HepG2 (cell line): ENCODE data around the gene NUDT17. TPM values are rescaled to one million over a fixed set of nuclear protein-coding genes. Genes with fewer than 3 reads are reported as not detected.

Experiments
- ATAC-seq: fragments of 200-7000 bp; cut with Tn5 transposase; 3 replicates; pipeline ENCODE4 v1.9.1; 2020; ENCODE audit warnings: mild to moderate bottlenecking, moderate library complexity
- BruUV-seq: library from RNA; stranded (reverse); fragments of 400-500 nt; replicated peaks from 2 replicates; lab custom pipeline; 2021; lab: Mats Ljungman, UMichigan
- CTCF ChIA-PET: fragments of 300-600 bp; formaldehyde crosslinking; extraction: SDS; loops from one replicate; lab custom pipeline; 2021; ENCODE audit warnings: low total read pairs, inconsistent platforms, low intra/inter-chr PET ratio; lab: Yijun Ruan, JAX
- POLR2A ChIA-PET: fragments of 350-600 bp; sonication (Branson Sonifier 250); formaldehyde crosslinking; loops from one replicate; lab custom pipeline; 2020; ENCODE audit warnings: antibody characterized with exemption, inconsistent platforms; lab: Yijun Ruan, JAX
- DNase-seq: peaks from one replicate; pipeline ENCODE4 v3.0.0-alpha.2; 2015; ENCODE audit warnings: low spot score
- FAIRE-seq: peaks from 3 replicates; lab custom pipeline; 2011; peaks lifted over from hg19 to GRCh38; lab: Jason Lieb, UNC
- H2AFZ ChIP-seq: one replicate; pipeline ENCODE4 v1.6.1; 2011; ENCODE audit warnings: low read length, inconsistent platforms
- H3K27ac ChIP-seq: fragments of 300-600 bp; 3 replicates; pipeline ENCODE4 v1.8.0; 2011; ENCODE audit warnings: mixed run types, mild to moderate bottlenecking, mixed read lengths, low read length, inconsistent platforms; ENCODE audit not compliant: insufficient read depth; ENCODE audit errors: extremely low read length
- H3K27me3 ChIP-seq, 2 experiments: fragments of 200-600 bp in 1 of 2; 2 replicates in 1 of 2; 3 replicates in 1 of 2; pipeline versions ENCODE4 v1.6.0 to v1.8.0; 2011; ENCODE audit warnings: low read length in 2 of 2, mild to moderate bottlenecking in 2 of 2, moderate library complexity in 2 of 2, inconsistent platforms in 1 of 2; ENCODE audit not compliant: insufficient read depth in 2 of 2, control insufficient read depth in 1 of 2
- H3K36me3 ChIP-seq, 2 experiments: fragments of 200-600 bp in 1 of 2; replicated peaks in 1 of 2; 2 replicates in 1 of 2; 3 replicates in 1 of 2; pipeline versions ENCODE4 v1.5.1 to v1.8.0; 2011; ENCODE audit warnings: low read length in 2 of 2, inconsistent platforms in 1 of 2; ENCODE audit not compliant: insufficient read depth in 2 of 2, control insufficient read depth in 1 of 2
- H3K4me1 ChIP-seq: 2 replicates; pipeline ENCODE4 v1.5.1; 2012; ENCODE audit warnings: low read length, inconsistent platforms; ENCODE audit not compliant: insufficient read depth
- H3K4me2 ChIP-seq: 2 replicates; pipeline ENCODE4 v1.6.0; 2011; ENCODE audit warnings: low read depth, low read length, inconsistent platforms
- H3K4me3 ChIP-seq, 3 experiments: fragments of 200-600 bp in 1 of 3; sonication (generic), shearing (Covaris generic) in 1 of 3; replicated peaks in 1 of 3; 2 replicates each; pipeline ENCODE4 v1.5.1; 2011 to 2016; ENCODE audit warnings: low read length in 3 of 3, inconsistent platforms in 2 of 3, low read depth in 2 of 3, mild to moderate bottlenecking in 2 of 3, control low read depth in 1 of 3, mixed read lengths in 1 of 3; ENCODE audit not compliant: insufficient read depth in 1 of 3
- H3K79me2 ChIP-seq: one replicate; pipeline ENCODE4 v1.6.1; 2011; ENCODE audit warnings: low read length, inconsistent platforms; ENCODE audit not compliant: insufficient read depth
- H3K9ac ChIP-seq: 2 replicates; pipeline ENCODE4 v1.6.0; 2011; ENCODE audit warnings: mild to moderate bottlenecking, low read depth, low read length, inconsistent platforms; ENCODE audit not compliant: insufficient read depth
- H3K9me3 ChIP-seq: 2 replicates; pipeline ENCODE4 v1.5.1; 2012; ENCODE audit warnings: mild to moderate bottlenecking, low read length
- H4K20me1 ChIP-seq: 2 replicates; pipeline ENCODE4 v1.6.0; 2011; ENCODE audit warnings: inconsistent platforms, mild to moderate bottlenecking, low read length, moderate library complexity; ENCODE audit not compliant: insufficient read depth
- BHLHE40 ChIP-seq: IDR thresholded peaks from 2 replicates; pipeline ENCODE4 v1.6.1; 2011; ENCODE audit warnings: low read length, improper control_type of control experiment
- CEBPB ChIP-seq: IDR thresholded peaks from 2 replicates; pipeline ENCODE4 v1.6.1; 2011; ENCODE audit warnings: low read depth, low read length, improper control_type of control experiment, borderline replicate concordance
- CEBPG ChIP-seq: IDR thresholded peaks from 2 replicates; pipeline ENCODE4 v1.6.1; 2016
- HDAC2 ChIP-seq: sonication (generic); formaldehyde crosslinking; IDR thresholded peaks from 2 replicates; pipeline ENCODE4 v1.4.0; 2020; ENCODE audit warnings: missing genetic modification reagents
- HHEX ChIP-seq: IDR thresholded peaks from 2 replicates; pipeline ENCODE4 v1.6.1; 2016; ENCODE audit warnings: control low read depth
- HNRNPH1 ChIP-seq: fragments of 200-400 bp; formaldehyde crosslinking; optimal IDR thresholded peaks from 2 replicates; pipeline ENCODE3; 2017; ENCODE audit warnings: mild to moderate bottlenecking, low read depth, low read length
- NFRKB ChIP-seq: fragments of 450-650 bp; IDR thresholded peaks from 2 replicates; pipeline ENCODE4 v1.6.1; 2017
- ZNF382 ChIP-seq: sonication (generic); formaldehyde crosslinking; IDR thresholded peaks from 2 replicates; pipeline ENCODE4 v1.5.0; 2020; ENCODE audit warnings: missing genetic modification reagents, mild to moderate bottlenecking, borderline replicate concordance
- ZNF605 ChIP-seq: sonication (generic); formaldehyde crosslinking; IDR thresholded peaks from 2 replicates; pipeline ENCODE4 v1.8.0; 2022; ENCODE audit warnings: mild to moderate bottlenecking, missing genetic modification reagents
- ZNF678 ChIP-seq: sonication (generic); formaldehyde crosslinking; IDR thresholded peaks from 2 replicates; pipeline ENCODE4 v1.4.0; 2020; ENCODE audit warnings: mild to moderate bottlenecking, missing genetic modification reagents
- ZNF83 ChIP-seq: sonication (generic); formaldehyde crosslinking; IDR thresholded peaks from 2 replicates; pipeline ENCODE4 v1.4.0; 2020; ENCODE audit warnings: missing genetic modification reagents, mild to moderate bottlenecking, borderline replicate concordance
- ZSCAN12 ChIP-seq: sonication (generic); formaldehyde crosslinking; IDR thresholded peaks from 2 replicates; pipeline ENCODE4 v1.9.0; 2021; ENCODE audit warnings: mild to moderate bottlenecking, missing genetic modification reagents
- WGBS: methylation state at CpG from one replicate; pipeline ENCODE4 v1.1.6; 2017; ENCODE audit warnings: low lambda C conversion rate; 5-methylcytosine and 5-hydroxymethylcytosine counted together
- in situ Hi-C: cut with HindIII; loops from 2 replicates; pipeline ENCODE4 v1.10.0; 2017; ENCODE audit warnings: low pct_unique_long_range_greater_than_20kb; ENCODE audit not compliant: extremely low pct_ligation_motif_present
- intact Hi-C: fragments of 100-400 bp; cut with micrococcal nuclease; formaldehyde crosslinking; loops from one replicate; pipeline ENCODE4 v1.10.0; 2022; ENCODE audit not compliant: unreplicated experiment
- polyA plus RNA-seq, 8 experiments: library from polyadenylated mRNA; depleted of rRNA in 3 of 8; stranded (reverse) in 7 of 8; unstranded in 1 of 8; fragments of >200 nt; fragmentation: Illumina TruSeq in 4 of 8; extraction: Trizol in 4 of 8; gene quantifications; 2 replicates each; pipeline versions ENCODE4 v1.2.1 to v1.2.3, GENCODE V29; 2011 to 2016; ENCODE audit warnings: low read depth in 4 of 8, missing spikeins in 1 of 8, mixed read lengths in 1 of 8; ENCODE audit not compliant: insufficient read depth in 1 of 8
- total RNA-seq, 5 experiments: library from RNA; depleted of rRNA; stranded (reverse); fragments of >200 nt; fragmentation: Illumina TruSeq; extraction: Trizol; gene quantifications; 2 replicates each; pipeline ENCODE4 v1.2.3, GENCODE V29; 2016; ENCODE audit warnings: low read depth in 1 of 5
- TF ChIP-seq, protein P1 (sequence below): sonication (generic); formaldehyde crosslinking; IDR thresholded peaks from 2 replicates; pipeline ENCODE4 v1.5.0; 2020; ENCODE audit warnings: mild to moderate bottlenecking, missing genetic modification reagents, borderline replicate concordance
- TF ChIP-seq, protein P2 (sequence below): sonication (generic); formaldehyde crosslinking; conservative IDR thresholded peaks from 2 replicates; pipeline ENCODE4 v1.4.0; 2020; ENCODE audit warnings: missing genetic modification reagents
- TF ChIP-seq, protein P3 (sequence below): sonication (generic); formaldehyde crosslinking; IDR thresholded peaks from 2 replicates; pipeline ENCODE4 v1.4.0; 2020; ENCODE audit warnings: missing genetic modification reagents, borderline replicate concordance

The NUDT17 gene
- total and polyA plus RNA-seq, 2 of the 13 experiments (the other 11 are each of a cell fraction or from before 2014, with no cell fraction given): 2.6 to 5.8 TPM

DNA sequence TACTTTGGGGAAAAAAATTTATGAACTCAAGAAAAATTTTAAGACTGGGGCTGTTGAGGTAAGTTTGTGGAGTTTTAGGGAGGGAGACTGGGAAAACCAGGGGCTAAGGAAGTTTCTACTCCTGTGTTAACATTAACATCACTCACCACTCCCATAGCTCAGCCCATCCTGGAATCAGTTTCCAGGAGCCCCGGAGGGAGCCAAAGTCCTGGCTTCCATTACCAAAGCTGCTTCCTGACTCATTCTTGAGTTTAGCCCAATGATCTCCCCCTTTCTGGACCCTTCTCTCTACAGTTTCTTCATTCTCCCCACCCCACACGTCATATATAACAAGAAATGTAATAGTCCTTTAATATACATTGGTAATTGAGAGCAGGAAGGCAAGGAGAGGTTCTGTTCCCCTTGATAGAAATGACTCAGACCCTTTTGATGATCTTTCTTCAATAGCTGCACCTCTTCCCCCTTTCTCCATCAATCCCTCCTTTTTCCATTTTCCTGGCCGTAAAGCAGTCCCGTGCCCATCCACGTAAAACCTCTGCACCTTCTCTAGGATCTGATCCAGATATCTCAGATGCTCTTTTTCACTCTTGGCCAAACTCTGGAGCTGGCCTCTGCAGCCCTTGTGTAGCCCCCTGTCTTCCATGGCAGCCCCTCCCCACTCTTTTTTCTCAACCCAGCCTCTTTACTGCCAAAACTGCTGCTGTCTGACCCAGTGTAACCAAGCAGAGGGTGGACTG lies 18.0 kb downstream of the NUDT17 start (continued):
- TF ChIP-seq, protein P1, sequence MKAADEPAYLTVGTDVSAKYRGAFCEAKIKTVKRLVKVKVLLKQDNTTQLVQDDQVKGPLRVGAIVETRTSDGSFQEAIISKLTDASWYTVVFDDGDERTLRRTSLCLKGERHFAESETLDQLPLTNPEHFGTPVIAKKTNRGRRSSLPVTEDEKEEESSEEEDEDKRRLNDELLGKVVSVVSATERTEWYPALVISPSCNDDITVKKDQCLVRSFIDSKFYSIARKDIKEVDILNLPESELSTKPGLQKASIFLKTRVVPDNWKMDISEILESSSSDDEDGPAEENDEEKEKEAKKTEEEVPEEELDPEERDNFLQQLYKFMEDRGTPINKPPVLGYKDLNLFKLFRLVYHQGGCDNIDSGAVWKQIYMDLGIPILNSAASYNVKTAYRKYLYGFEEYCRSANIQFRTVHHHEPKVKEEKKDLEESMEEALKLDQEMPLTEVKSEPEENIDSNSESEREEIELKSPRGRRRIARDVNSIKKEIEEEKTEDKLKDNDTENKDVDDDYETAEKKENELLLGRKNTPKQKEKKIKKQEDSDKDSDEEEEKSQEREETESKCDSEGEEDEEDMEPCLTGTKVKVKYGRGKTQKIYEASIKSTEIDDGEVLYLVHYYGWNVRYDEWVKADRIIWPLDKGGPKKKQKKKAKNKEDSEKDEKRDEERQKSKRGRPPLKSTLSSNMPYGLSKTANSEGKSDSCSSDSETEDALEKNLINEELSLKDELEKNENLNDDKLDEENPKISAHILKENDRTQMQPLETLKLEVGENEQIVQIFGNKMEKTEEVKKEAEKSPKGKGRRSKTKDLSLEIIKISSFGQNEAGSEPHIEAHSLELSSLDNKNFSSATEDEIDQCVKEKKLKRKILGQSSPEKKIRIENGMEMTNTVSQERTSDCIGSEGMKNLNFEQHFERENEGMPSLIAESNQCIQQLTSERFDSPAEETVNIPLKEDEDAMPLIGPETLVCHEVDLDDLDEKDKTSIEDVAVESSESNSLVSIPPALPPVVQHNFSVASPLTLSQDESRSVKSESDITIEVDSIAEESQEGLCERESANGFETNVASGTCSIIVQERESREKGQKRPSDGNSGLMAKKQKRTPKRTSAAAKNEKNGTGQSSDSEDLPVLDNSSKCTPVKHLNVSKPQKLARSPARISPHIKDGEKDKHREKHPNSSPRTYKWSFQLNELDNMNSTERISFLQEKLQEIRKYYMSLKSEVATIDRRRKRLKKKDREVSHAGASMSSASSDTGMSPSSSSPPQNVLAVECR: no peak
- no peak for TF ChIP-seq ZNF83 (CRISPR knock-in tag)

DNA sequence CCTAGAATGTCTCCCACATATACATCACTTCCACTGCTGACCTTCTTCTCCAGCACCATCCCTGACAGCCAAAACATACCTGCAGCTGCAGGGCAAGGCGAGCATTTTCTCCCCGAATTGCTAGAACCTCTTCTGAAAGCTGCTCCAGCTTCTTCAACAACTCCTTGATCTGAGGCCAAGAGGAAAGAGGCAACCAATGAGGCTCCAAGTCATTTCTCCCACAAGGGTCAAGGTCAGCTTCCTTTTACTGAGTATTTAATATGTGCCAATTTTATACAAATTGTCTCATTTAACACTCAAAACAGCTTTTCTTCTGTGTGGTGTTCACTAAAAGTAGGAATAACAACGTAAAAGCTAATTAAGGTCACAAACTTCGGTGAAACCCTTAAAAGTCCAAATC lies 22.8 kb downstream of the NUDT17 start:
- H3K27me3 ChIP-seq: peaks cover 2 to 33% of the 10 kb centered on the region in 2 experiments; a peak in 3 of 5 replicates
- POLR2A ChIA-PET: no interaction called here
- CTCF ChIA-PET: no interaction called here
- TF ChIP-seq NFRKB (no peak), HNRNPH1 (no peak), ZNF678 (CRISPR knock-in tag) (no peak), HDAC2 (CRISPR knock-in tag) (no peak), ZNF382 (CRISPR knock-in tag) (no peak), CEBPB (no peak), ZNF605 (CRISPR knock-in tag) (no peak), BHLHE40 (no peak), CEBPG (no peak), ZSCAN12 (CRISPR knock-in tag) (no peak), HHEX (CRISPR knock-in tag) (no peak)
- TF ChIP-seq, protein P2, sequence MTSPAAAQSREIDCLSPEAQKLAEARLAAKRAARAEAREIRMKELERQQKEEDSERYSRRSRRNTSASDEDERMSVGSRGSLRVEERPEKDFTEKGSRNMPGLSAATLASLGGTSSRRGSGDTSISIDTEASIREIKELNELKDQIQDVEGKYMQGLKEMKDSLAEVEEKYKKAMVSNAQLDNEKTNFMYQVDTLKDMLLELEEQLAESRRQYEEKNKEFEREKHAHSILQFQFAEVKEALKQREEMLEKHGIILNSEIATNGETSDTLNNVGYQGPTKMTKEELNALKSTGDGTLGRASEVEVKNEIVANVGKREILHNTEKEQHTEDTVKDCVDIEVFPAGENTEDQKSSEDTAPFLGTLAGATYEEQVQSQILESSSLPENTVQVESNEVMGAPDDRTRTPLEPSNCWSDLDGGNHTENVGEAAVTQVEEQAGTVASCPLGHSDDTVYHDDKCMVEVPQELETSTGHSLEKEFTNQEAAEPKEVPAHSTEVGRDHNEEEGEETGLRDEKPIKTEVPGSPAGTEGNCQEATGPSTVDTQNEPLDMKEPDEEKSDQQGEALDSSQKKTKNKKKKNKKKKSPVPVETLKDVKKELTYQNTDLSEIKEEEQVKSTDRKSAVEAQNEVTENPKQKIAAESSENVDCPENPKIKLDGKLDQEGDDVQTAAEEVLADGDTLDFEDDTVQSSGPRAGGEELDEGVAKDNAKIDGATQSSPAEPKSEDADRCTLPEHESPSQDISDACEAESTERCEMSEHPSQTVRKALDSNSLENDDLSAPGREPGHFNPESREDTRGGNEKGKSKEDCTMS (CRISPR knock-in tag): no peak
- TF ChIP-seq, protein P3, sequence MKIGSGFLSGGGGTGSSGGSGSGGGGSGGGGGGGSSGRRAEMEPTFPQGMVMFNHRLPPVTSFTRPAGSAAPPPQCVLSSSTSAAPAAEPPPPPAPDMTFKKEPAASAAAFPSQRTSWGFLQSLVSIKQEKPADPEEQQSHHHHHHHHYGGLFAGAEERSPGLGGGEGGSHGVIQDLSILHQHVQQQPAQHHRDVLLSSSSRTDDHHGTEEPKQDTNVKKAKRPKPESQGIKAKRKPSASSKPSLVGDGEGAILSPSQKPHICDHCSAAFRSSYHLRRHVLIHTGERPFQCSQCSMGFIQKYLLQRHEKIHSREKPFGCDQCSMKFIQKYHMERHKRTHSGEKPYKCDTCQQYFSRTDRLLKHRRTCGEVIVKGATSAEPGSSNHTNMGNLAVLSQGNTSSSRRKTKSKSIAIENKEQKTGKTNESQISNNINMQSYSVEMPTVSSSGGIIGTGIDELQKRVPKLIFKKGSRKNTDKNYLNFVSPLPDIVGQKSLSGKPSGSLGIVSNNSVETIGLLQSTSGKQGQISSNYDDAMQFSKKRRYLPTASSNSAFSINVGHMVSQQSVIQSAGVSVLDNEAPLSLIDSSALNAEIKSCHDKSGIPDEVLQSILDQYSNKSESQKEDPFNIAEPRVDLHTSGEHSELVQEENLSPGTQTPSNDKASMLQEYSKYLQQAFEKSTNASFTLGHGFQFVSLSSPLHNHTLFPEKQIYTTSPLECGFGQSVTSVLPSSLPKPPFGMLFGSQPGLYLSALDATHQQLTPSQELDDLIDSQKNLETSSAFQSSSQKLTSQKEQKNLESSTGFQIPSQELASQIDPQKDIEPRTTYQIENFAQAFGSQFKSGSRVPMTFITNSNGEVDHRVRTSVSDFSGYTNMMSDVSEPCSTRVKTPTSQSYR: no peak

More for the DNA sequence above, 22.8 kb downstream of the NUDT17 start:
- BruUV-seq: no TSS peak
- H2AFZ ChIP-seq: no peak overlapping the region
- H3K36me3 ChIP-seq: no peaks in the 10 kb centered on the region
- H3K4me1 ChIP-seq: no peaks in the 10 kb centered on the region
- H3K9ac ChIP-seq: no peak overlapping the region
- no peak for ATAC-seq
- H3K4me3 ChIP-seq: no peak overlapping the region
- H3K79me2 ChIP-seq: no peaks in the 10 kb centered on the region
- FAIRE-seq: no peak
- H3K27ac ChIP-seq: no peak overlapping the region
- H3K9me3 ChIP-seq: no peaks in the 10 kb centered on the region
- WGBS: 14% methylated on average over 4 of the region's 4 CpGs
- no peak overlapping the region for H3K4me2 ChIP-seq
- no peak for DNase-seq
- H4K20me1 ChIP-seq: no peaks in the 10 kb centered on the region
- intact Hi-C loops (no loop called here), in situ Hi-C loops (no loop called here)
